Measurements from ENCODE around the gene PLCL2. TPM values are rescaled to one million over a fixed set of nuclear protein-coding genes. Genes with fewer than 3 reads are reported as not detected.

PLCL2 gene
- total RNA-seq, 1 experiment from 2014 or later, result 0.92 TPM

DNA sequence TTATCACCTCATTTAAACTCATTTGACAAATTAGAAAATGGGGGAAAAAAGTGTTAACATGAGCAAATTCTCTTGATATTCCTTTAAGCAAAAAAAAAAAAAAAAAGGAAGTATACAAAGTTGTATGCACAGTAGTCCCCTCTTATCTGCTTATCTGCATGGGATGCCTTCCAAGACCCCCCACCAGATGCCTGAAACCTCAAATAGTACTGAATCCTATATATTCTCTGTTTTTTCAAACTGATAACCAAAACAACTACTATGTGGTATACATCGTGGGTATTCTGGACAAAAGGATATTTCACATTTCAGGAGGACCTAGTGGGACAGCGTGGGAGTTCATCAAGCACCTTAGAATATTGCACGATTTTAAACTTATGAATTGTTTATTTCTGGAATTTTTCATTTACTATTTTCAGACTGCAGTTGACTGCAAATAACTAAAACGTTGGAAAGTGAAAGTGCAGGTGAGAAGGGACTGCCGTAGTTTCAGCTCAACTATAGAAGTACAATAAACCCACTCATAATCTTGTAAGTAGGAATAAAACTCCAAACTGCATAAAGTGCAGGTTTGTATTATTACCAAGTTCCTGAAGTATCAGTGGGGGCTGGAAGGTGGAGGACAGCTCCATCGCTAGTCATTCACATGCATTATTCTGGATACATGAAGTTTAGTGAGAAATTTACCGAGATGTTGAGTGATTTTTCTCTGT lies 43.6 kb upstream of the PLCL2 start:
- ChIA-PET POLR2A (ENCODE audit: low non-redundant PET) (interaction anchor here (0.6 kb wide), 1 partner anchor 121 kb away, joined by 3 read pairs; no protein-coding TSS in a partner anchor), CTCF (no interaction called here)
- no TSS peak for BruUV-seq (replicated peaks)

GRCh38 chr3:16841904-16842271 lies 42.9 kb upstream of the PLCL2 start:
- intact Hi-C loops (cut with micrococcal nuclease; ENCODE audit: unreplicated experiment), result no loop called here
- H3K9me3 ChIP-seq (ENCODE audit: low read depth, low read length, poor library complexity, severe bottlenecking), result no peaks in the 10 kb centered on the region
- H3K27ac ChIP-seq (ENCODE audit: low read depth, low read length, poor library complexity, severe bottlenecking), result no peak overlapping the region
- BruUV-seq (replicated peaks), result no TSS peak
- no peaks in the 10 kb centered on the region for H3K4me1 ChIP-seq (ENCODE audit: insufficient read depth, low read length, poor library complexity, severe bottlenecking)
- TF ChIP-seq EZH2 (IDR thresholded peaks at IDR 0.05; ENCODE audit: borderline replicate concordance, low read depth, low read length, poor library complexity, severe bottlenecking) (no peak), CTCF (conservative IDR thresholded peaks at IDR 0.05; ENCODE audit: low read depth, low read length) (no peak)
- no peak overlapping the region for H3K4me3 ChIP-seq (ENCODE audit: low read depth, low read length, poor library complexity, severe bottlenecking)
- ChIA-PET CTCF (no interaction called here), POLR2A (ENCODE audit: low non-redundant PET) (interaction anchor here (0.6 kb wide), 1 partner anchor 122 kb away, joined by 3 read pairs; no protein-coding TSS in a partner anchor)
- no peaks in the 10 kb centered on the region for H3K27me3 ChIP-seq (replicated peaks; ENCODE audit: insufficient read depth, low read depth, low read length, poor library complexity)
- DNase-seq (ENCODE audit: low spot score), result no peak
- no peaks in the 10 kb centered on the region for H3K36me3 ChIP-seq (ENCODE audit: insufficient read depth, low read length, poor library complexity, severe bottlenecking)

More for the DNA sequence above, 43.6 kb upstream of the PLCL2 start:
- no peaks in the 10 kb centered on the region for H3K9me3 ChIP-seq (ENCODE audit: low read depth, low read length, poor library complexity, severe bottlenecking)
- H3K4me1 ChIP-seq (ENCODE audit: insufficient read depth, low read length, poor library complexity, severe bottlenecking), result no peaks in the 10 kb centered on the region
- TF ChIP-seq CTCF (conservative IDR thresholded peaks at IDR 0.05; ENCODE audit: low read depth, low read length) (no peak), EZH2 (IDR thresholded peaks at IDR 0.05; ENCODE audit: borderline replicate concordance, low read depth, low read length, poor library complexity, severe bottlenecking) (no peak)
- H3K36me3 ChIP-seq (ENCODE audit: insufficient read depth, low read length, poor library complexity, severe bottlenecking), result no peaks in the 10 kb centered on the region
- intact Hi-C loops (cut with micrococcal nuclease; ENCODE audit: unreplicated experiment), result no loop called here
- no peak for DNase-seq (ENCODE audit: low spot score)
- H3K27ac ChIP-seq (ENCODE audit: low read depth, low read length, poor library complexity, severe bottlenecking), result no peak overlapping the region
- H3K27me3 ChIP-seq (replicated peaks; ENCODE audit: insufficient read depth, low read depth, low read length, poor library complexity), result no peaks in the 10 kb centered on the region
- no peak overlapping the region for H3K4me3 ChIP-seq (ENCODE audit: low read depth, low read length, poor library complexity, severe bottlenecking)

DNA sequence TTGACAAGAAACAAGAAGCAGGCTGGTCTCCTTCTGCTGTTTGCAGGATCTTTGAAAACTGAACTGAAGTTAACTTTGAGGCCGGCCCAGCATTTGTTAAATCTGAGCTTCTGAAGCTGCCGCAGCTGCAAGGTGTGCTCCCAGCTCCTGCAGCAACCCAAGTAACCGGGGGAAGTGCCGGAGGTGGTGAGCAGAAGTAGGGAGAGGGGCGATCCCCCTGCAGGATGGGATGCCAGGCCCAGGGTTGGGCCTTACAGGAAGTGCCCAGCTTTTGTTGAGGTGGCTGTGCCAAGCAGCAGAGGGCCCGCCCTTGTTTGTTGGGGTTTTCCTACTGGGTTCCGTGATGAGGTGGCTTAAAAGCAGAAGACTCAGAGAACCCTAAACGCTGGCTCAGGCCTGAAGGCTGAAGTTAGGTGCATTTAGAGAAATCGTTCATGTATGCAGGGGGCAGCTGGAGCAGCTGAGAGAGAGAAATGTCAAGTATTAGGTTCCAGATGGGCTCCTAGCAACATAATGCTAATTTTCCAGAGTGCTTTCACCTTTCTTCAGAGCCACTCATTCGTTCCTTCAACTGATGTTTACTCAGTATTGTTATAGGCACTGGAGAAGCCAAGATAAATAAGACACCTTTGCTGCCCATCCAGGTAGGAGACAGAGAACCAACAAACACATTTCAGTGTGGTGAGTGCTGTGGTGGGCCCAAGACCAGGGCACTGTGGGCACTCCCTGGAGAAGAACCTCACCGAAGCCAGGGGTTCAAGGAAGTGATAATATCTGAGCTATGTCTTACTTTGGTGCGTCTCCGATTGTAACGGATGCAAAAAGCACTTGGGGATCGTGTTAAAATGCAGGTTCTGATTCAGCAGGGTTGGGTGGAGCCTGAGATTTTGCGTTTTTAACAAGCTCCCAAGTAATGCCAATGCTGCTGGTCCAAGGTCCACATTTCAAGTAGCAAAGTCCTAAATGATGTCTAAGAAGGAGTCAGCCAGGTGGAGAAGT lies 42.2 kb upstream of the PLCL2 start:
- no peak for DNase-seq (ENCODE audit: low spot score)
- no peak overlapping the region for H3K4me3 ChIP-seq (ENCODE audit: low read depth, low read length, poor library complexity, severe bottlenecking)
- no TSS peak for BruUV-seq (replicated peaks)
- no peaks in the 10 kb centered on the region for H3K27me3 ChIP-seq (replicated peaks; ENCODE audit: insufficient read depth, low read depth, low read length, poor library complexity)
- H3K27ac ChIP-seq (ENCODE audit: low read depth, low read length, poor library complexity, severe bottlenecking), result no peak overlapping the region
- H3K36me3 ChIP-seq (ENCODE audit: insufficient read depth, low read length, poor library complexity, severe bottlenecking), result no peaks in the 10 kb centered on the region
- intact Hi-C loops (cut with micrococcal nuclease; ENCODE audit: unreplicated experiment), result no loop called here
- POLR2A ChIA-PET (ENCODE audit: low non-redundant PET), result no interaction called here
- no peaks in the 10 kb centered on the region for H3K9me3 ChIP-seq (ENCODE audit: low read depth, low read length, poor library complexity, severe bottlenecking)
- TF ChIP-seq CTCF (conservative IDR thresholded peaks at IDR 0.05; ENCODE audit: low read depth, low read length) (no peak), EZH2 (IDR thresholded peaks at IDR 0.05; ENCODE audit: borderline replicate concordance, low read depth, low read length, poor library complexity, severe bottlenecking) (no peak)
- CTCF ChIA-PET, result no interaction called here
- H3K4me1 ChIP-seq (ENCODE audit: insufficient read depth, low read length, poor library complexity, severe bottlenecking), result no peaks in the 10 kb centered on the region
